Gastroesophageal sphincter (tissue), 3 donors: Measurements from ENCODE around the gene ARHGAP24.

Source experiments
- CTCF ChIP-seq, 4 experiments: fragments of 200-600 bp in 2 of 4; fragments of 450-650 bp in 2 of 4; sonication (generic) in 1 of 4; IDR thresholded peaks; one replicate each; pipeline ENCODE4 v1.5.1; 2017 to 2019; ENCODE audit warnings: antibody characterized with exemption in 4 of 4, mild to moderate bottlenecking in 2 of 4, moderate library complexity in 2 of 4
- POLR2A ChIP-seq, 2 donors: fragments of 450-650 bp; IDR thresholded peaks; one replicate each; pipeline ENCODE4 v1.6.1; 2017; ENCODE audit warnings: antibody characterized with exemption in 2 of 2, mild to moderate bottlenecking in 2 of 2, moderate library complexity in 1 of 2
- POLR2AphosphoS5 ChIP-seq: sonication (generic); formaldehyde crosslinking; IDR thresholded peaks from one replicate; pipeline ENCODE4 v1.6.1; 2017; ENCODE audit warnings: antibody characterized with exemption

- no peak for TF ChIP-seq CTCF (IDR thresholded peaks at IDR 0.05)
- TF ChIP-seq POLR2AphosphoS5, result no peak
- no peak for TF ChIP-seq POLR2A (IDR thresholded peaks at IDR 0.05)
Measured at GRCh38 chr4:85955620-85956292, 480.8 kb downstream of the ARHGAP24 start.
